Measurements from ENCODE around the gene EEA1.

GRCh38 chr12:92938018-92938417 lies 8.9 kb upstream of the EEA1 start:
- TF ChIP-seq CTCF (IDR thresholded peaks at IDR 0.05) (no peak), POLR2AphosphoS5 (IDR thresholded peaks at IDR 0.05) (no peak), POLR2A (IDR thresholded peaks at IDR 0.05) (no peak)
